HS-5 (cell line): ENCODE measurements around the gene LRFN4.
"Not testable (repeated sequence)": the region's sequence is repeated elsewhere in the genome, so short reads cannot be mapped to it uniquely, and the experiment has no call there.

Source experiments
- DNase-seq: peaks from one replicate; pipeline ENCODE4 v3.0.0-alpha.2; 2012; ENCODE audit warnings: low read depth

The LRFN4 gene

GRCh38 chr11:66856496-66857233 is at the start of gene LRFN4:
Gene LRFN4, plus strand, starts transcription at chr11:66857064. Its CDS starts 681 bp downstream, at chr11:66857745.
- no peak for DNase-seq

GRCh38 chr11:66809592-66809991 is 47.3 kb upstream of the LRFN4 start:
- DNase-seq, result no peak

GRCh38 chr11:66810576-66811185 is 46.2 kb upstream of the LRFN4 start:
- no peak for DNase-seq

- no peak for DNase-seq
Observed at GRCh38 chr11:66814678-66815077, 42.2 kb upstream of the LRFN4 start.

- DNase-seq, result no peak
Observed at GRCh38 chr11:66815646-66816045, 41.2 kb upstream of the LRFN4 start.

GRCh38 chr11:66818231-66818955 is 38.5 kb upstream of the LRFN4 start:
- no peak for DNase-seq

GRCh38 chr11:66820381-66820780 is 36.5 kb upstream of the LRFN4 start:
- no peak for DNase-seq

- DNase-seq, result no peak
Observed at GRCh38 chr11:66820901-66821300, 36.0 kb upstream of the LRFN4 start.

GRCh38 chr11:66823700-66824099 is 33.2 kb upstream of the LRFN4 start:
- no peak for DNase-seq

- DNase-seq, result not testable (repeated sequence)
Observed at GRCh38 chr11:66824573-66824972, 32.3 kb upstream of the LRFN4 start.

GRCh38 chr11:66834539-66834845 is 22.4 kb upstream of the LRFN4 start:
- DNase-seq, result no peak

- DNase-seq, result no peak
Observed at GRCh38 chr11:66834943-66835342, 21.9 kb upstream of the LRFN4 start.

GRCh38 chr11:66835768-66836405 is 21.0 kb upstream of the LRFN4 start:
- no peak for DNase-seq

- DNase-seq, result no peak
Observed at GRCh38 chr11:66840317-66841091, 16.4 kb upstream of the LRFN4 start.

- no peak for DNase-seq
Observed at GRCh38 chr11:66841861-66842260, 15.0 kb upstream of the LRFN4 start.

GRCh38 chr11:66842501-66842895 is 14.4 kb upstream of the LRFN4 start:
- no peak for DNase-seq

GRCh38 chr11:66842896-66843775 is 13.7 kb upstream of the LRFN4 start, which contains the start of gene RCE1:
Gene RCE1, plus strand, starts transcription at chr11:66843441. Its CDS starts 15 bp downstream, at chr11:66843456.
- DNase-seq, result peak; percentile 49

- no peak for DNase-seq
Observed at GRCh38 chr11:66843776-66844495, 12.9 kb upstream of the LRFN4 start.

GRCh38 chr11:66844496-66845142 is 12.2 kb upstream of the LRFN4 start:
- no peak for DNase-seq
